ENCODE data around the gene PIK3R6. TPM values are rescaled to one million over a fixed set of nuclear protein-coding genes. Genes with fewer than 3 reads are reported as not detected.

PIK3R6 gene
- total RNA-seq, 4 donors from 2014 or later, result 0.59 to 4.8 (median 1.7) TPM

DNA sequence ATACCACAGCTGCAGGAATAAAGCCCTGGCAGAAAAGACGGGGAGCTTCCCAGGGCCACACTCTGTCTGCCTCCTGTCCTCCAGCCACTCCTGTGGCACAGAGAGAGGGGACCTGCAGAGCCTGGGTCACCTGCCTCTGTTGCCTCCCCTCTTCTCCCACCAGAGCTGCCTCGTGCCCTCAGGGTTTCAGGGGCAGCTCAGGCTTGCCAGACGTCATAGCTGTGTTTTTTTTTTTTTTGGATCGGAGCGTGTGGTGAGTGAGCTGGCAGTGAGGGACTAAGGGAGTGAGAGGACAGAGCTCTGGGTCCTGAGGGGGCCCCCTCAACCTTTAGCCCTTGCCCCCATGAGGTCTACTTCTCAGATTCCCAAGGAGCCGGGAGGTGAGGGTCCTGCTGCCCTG lies 2.1 kb downstream of the PIK3R6 start:
- no peaks in the 10 kb centered on the region for H3K27me3 ChIP-seq
- 43 to 46% methylated on average over 6 of the region's 6 CpGs for WGBS, 2 donors
- H3K4me1 ChIP-seq, result no peaks in the 10 kb centered on the region
- no peak overlapping the region for H3K4me3 ChIP-seq
- TF ChIP-seq POLR2A (IDR thresholded peaks at IDR 0.05) (no peak), EP300 (IDR thresholded peaks at IDR 0.05) (no peak)
- TF ChIP-seq, protein P1, sequence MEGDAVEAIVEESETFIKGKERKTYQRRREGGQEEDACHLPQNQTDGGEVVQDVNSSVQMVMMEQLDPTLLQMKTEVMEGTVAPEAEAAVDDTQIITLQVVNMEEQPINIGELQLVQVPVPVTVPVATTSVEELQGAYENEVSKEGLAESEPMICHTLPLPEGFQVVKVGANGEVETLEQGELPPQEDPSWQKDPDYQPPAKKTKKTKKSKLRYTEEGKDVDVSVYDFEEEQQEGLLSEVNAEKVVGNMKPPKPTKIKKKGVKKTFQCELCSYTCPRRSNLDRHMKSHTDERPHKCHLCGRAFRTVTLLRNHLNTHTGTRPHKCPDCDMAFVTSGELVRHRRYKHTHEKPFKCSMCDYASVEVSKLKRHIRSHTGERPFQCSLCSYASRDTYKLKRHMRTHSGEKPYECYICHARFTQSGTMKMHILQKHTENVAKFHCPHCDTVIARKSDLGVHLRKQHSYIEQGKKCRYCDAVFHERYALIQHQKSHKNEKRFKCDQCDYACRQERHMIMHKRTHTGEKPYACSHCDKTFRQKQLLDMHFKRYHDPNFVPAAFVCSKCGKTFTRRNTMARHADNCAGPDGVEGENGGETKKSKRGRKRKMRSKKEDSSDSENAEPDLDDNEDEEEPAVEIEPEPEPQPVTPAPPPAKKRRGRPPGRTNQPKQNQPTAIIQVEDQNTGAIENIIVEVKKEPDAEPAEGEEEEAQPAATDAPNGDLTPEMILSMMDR (IDR thresholded peaks at IDR 0.05), result no peak
- H3K36me3 ChIP-seq, result no peaks in the 10 kb centered on the region
- peaks cover 0 to 7% (median 0%) of the 10 kb centered on the region in 4 donors for H3K9me3 ChIP-seq
- no peak for DNase-seq (ENCODE audit: low spot score in 2 of 2)
- no peak overlapping the region for H3K27ac ChIP-seq

- TF ChIP-seq, protein P1 (IDR thresholded peaks at IDR 0.05), result no peak
- TF ChIP-seq EP300 (IDR thresholded peaks at IDR 0.05), result no peak
- no peak for TF ChIP-seq POLR2A (IDR thresholded peaks at IDR 0.05)
- Histone ChIP-seq H3K9me3 (peaks cover 0 to 7% (median 0%) of the 10 kb centered on the region in 4 donors), H3K4me3 (no peak overlapping the region), H3K36me3 (no peaks in the 10 kb centered on the region), H3K4me1 (peaks cover 0 to 27% (median 17%) of the 10 kb centered on the region in 4 donors), H3K27me3 (no peaks in the 10 kb centered on the region), H3K27ac (no peak overlapping the region)
- no peak for DNase-seq (ENCODE audit: low spot score in 2 of 2)
- WGBS, 2 donors, result 69 to 86% methylated on average over 9 of the region's 9 CpGs
Observed at GRCh38 chr17:8862213-8863056, 5.0 kb downstream of the PIK3R6 start.

DNA sequence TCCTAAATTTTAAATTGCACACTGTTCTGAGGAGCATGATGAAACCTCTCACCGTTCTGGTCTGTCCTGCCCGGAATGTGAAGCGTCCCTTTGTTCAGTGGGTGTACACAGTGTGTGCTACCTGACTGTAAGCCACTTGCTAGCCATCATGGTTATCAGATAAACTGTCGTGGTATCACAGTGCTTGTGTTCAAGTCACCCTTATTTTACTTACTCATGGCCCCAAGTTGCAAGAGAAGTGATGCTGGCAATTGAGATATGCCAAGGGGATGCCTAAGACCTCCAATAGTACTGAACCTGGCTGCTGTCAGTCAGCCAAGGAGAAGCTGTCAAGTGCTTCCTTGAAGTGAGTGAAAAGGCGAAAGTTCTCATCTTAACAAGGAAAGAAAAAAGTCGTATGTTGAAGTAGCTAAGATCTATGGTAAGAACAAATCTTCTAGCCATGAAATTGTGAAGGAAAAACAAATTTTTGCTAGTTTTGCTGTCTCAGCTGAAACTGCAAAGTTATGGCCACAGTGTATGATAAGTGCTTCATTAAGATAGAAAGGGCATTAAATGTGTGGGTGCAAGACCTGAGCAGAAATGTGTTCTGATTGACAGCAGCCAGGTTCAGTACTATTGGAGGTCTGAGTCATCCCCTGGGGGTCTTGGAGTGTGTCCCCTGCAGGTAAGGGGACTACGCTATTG lies 5.8 kb downstream of the PIK3R6 start:
- Histone ChIP-seq H3K4me1 (peaks cover 0 to 35% (median 20%) of the 10 kb centered on the region in 4 donors), H3K36me3 (no peaks in the 10 kb centered on the region), H3K27me3 (no peaks in the 10 kb centered on the region), H3K4me3 (no peak overlapping the region), H3K9me3 (peaks cover 0 to 7% (median 0%) of the 10 kb centered on the region in 4 donors), H3K27ac (no peak overlapping the region)
- 84% methylated on average over 7 of the region's 7 CpGs for WGBS, 2 donors
- TF ChIP-seq, protein P1 (IDR thresholded peaks at IDR 0.05), result no peak
- TF ChIP-seq EP300 (IDR thresholded peaks at IDR 0.05), result no peak
- TF ChIP-seq POLR2A (IDR thresholded peaks at IDR 0.05), result no peak
- DNase-seq (ENCODE audit: low spot score in 2 of 2), result no peak

DNA sequence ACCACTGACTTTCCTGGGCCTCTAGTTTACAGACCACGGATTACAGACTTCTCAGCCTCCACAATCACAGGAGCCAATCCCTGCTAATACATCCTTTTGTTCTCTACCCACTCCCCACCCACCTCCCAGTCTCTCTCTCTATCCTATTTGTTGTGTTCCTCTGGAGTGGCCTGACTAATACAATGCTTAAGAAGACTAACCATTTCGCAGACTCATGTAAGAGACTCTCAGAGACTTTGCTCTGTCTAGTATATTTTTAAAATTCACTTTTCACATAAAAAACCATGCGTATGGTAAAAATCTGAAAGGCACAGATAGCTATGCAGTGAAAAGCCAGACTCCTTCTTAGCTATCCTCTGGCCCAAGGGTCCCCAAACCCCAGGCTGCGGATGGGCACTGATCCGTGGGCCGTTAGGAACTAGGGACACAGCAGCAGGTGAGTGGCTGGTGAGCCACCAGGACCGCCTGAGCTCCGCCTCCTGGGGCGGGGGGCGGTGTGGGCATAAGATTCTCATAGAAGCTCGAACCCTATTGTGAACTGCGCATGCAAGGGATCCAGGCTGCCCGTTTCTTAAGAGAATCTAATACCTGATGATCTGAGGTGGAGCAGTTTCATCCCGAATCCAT lies 7.6 kb downstream of the PIK3R6 start:
- H3K4me1 ChIP-seq, result peaks cover 0 to 35% (median 20%) of the 10 kb centered on the region in 4 donors
- WGBS, 2 donors, result 87 to 94% methylated on average over 13 to 14 of the region's 14 CpGs
- no peaks in the 10 kb centered on the region for H3K27me3 ChIP-seq
- H3K27ac ChIP-seq, result peak overlapping the region in 2 of 4 donors; percentile 33 to 62
- no peaks in the 10 kb centered on the region for H3K36me3 ChIP-seq
- no peak overlapping the region for H3K4me3 ChIP-seq
- peaks cover 0 to 7% (median 0%) of the 10 kb centered on the region in 4 donors for H3K9me3 ChIP-seq
- no peak for DNase-seq (ENCODE audit: low spot score in 2 of 2)
- no peak for TF ChIP-seq EP300 (IDR thresholded peaks at IDR 0.05)
- TF ChIP-seq POLR2A (IDR thresholded peaks at IDR 0.05), result no peak
- TF ChIP-seq, protein P1 (IDR thresholded peaks at IDR 0.05), result no peak
